Transverse colon (tissue), 4 donors: ENCODE results near the gene OR52I1. TPM values are rescaled to one million over a fixed set of nuclear protein-coding genes. Genes with fewer than 3 reads are reported as not detected.

Experiments used
- DNase-seq: peaks from one replicate; pipeline ENCODE4 v3.0.0-alpha.2; 2019
- H3K27ac ChIP-seq, 4 donors: fragments of 200-600 bp; sonication (generic); 2 replicates each; pipeline ENCODE4 v1.5.1; 2016 to 2018; ENCODE audit warnings: inconsistent platforms in 4 of 4
- H3K27me3 ChIP-seq: fragments of 200-600 bp; sonication (generic); 2 replicates; pipeline ENCODE4 v1.5.1; 2017; ENCODE audit warnings: inconsistent platforms
- H3K36me3 ChIP-seq, 4 donors: fragments of 200-600 bp; sonication (generic); 2 replicates each; pipeline ENCODE4 v1.5.1; 2017 to 2019; ENCODE audit warnings: inconsistent platforms in 4 of 4
- H3K4me1 ChIP-seq, 4 donors: fragments of 200-600 bp; sonication (generic); 2 replicates each; pipeline ENCODE4 v1.5.1; 2017 to 2020; ENCODE audit warnings: inconsistent platforms in 4 of 4
- H3K4me3 ChIP-seq, 4 donors: fragments of 200-600 bp; sonication (generic); 1 replicate in 1 of 4; 2 replicates in 3 of 4; pipeline versions ENCODE4 v1.5.1 to v1.6.1; 2017 to 2019; ENCODE audit warnings: inconsistent platforms in 4 of 4
- H3K9me3 ChIP-seq, 2 donors: fragments of 200-600 bp; sonication (generic); 2 replicates each; pipeline ENCODE4 v1.5.1; 2017 to 2019; ENCODE audit warnings: inconsistent platforms in 2 of 2
- CTCF ChIP-seq, 5 experiments: fragments of 200-600 bp in 3 of 5; fragments of 450-650 bp in 2 of 5; sonication (generic) in 3 of 5; IDR thresholded peaks; 1 replicate in 2 of 5; 2 replicates in 3 of 5; pipeline ENCODE4 v1.5.1; 2016 to 2017; ENCODE audit warnings: antibody characterized with exemption in 5 of 5, inconsistent platforms in 3 of 5, mild to moderate bottlenecking in 2 of 5, moderate library complexity in 1 of 5
- EP300 ChIP-seq: sonication (generic); formaldehyde crosslinking; IDR thresholded peaks from one replicate; pipeline ENCODE4 v1.6.1; 2017; ENCODE audit warnings: antibody characterized with exemption, low read depth
- POLR2A ChIP-seq: fragments of 450-650 bp; IDR thresholded peaks from one replicate; pipeline ENCODE4 v1.6.1; 2016; ENCODE audit warnings: antibody characterized with exemption, mild to moderate bottlenecking, moderate library complexity
- POLR2AphosphoS5 ChIP-seq, 3 donors: sonication (generic); formaldehyde crosslinking; IDR thresholded peaks; one replicate each; pipeline ENCODE4 v1.6.1; 2016; ENCODE audit warnings: antibody characterized with exemption in 3 of 3
- whole genome bisulfite sequencing, 2 donors: methylation state at CpG; one replicate each; pipeline ENCODE4 v1.1.5; 2018; ENCODE audit warnings: low coverage in 1 of 2; 5-methylcytosine and 5-hydroxymethylcytosine counted together
- in situ Hi-C, 4 donors: fragments of 200-750 bp; cut with MboI; loops; one replicate each; pipeline versions ENCODE4 v1.15.0 to v1.15.1; 2017; ENCODE audit warnings: low sequenced_read_pairs in 3 of 4, low pct_ligation_motif_present in 1 of 4, low pct_unique_long_range_greater_than_20kb in 1 of 4
- intact Hi-C: fragments of 100-400 bp; cut with DNase I; formaldehyde crosslinking; loops from one replicate; pipeline ENCODE4 v1.15.1; 2023; ENCODE audit warnings: low total_unique reads
- total RNA-seq, 4 donors: library from RNA; depleted of rRNA; stranded (reverse); fragments of >200 nt; gene quantifications; one replicate each; pipeline ENCODE4 v1.1.0, GENCODE V29; 2016

The OR52I1 gene
- total RNA-seq, 4 donors from 2014 or later = not detected

DNA sequence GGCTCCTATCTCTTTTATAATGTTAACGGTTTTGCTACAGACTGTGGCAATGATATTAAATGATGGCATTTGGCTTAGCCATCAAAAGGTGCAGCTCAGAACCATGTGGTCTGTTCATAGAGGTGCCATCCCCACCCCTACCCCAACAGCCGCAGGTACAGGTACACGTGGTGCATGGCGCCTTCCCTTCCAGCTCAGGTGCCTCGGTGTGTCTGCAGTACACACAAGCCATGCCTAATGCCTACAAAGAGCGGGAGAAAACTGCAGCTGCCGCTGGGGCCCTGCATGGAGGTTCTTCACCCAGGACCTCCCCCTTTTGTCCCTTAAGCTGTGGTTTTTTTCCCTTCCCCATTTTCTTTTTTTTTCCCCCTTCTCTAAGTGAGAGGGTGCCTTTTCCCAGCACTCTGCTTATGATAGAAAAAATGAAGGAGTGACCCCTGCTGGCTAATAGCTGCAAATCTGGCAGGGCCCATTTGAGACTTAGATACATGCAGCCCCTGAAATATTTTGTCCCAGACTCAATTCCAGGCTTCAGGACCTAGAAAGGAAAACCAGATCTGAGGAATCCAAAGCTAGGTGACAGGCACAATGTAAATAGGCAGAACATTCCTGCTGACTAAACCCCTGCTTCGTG lies 42.4 kb upstream of the OR52I1 start:
- no peak overlapping the region for H3K4me3 ChIP-seq
- no peaks in the 10 kb centered on the region for H3K27me3 ChIP-seq
- H3K27ac ChIP-seq = no peak overlapping the region
- H3K9me3 ChIP-seq = no peaks in the 10 kb centered on the region
- DNase-seq = no peak
- peaks cover 0 to 11% (median 0%) of the 10 kb centered on the region in 4 donors for H3K4me1 ChIP-seq
- in situ Hi-C loops (no loop called here), intact Hi-C loops (no loop called here)
- TF ChIP-seq POLR2AphosphoS5 (IDR thresholded peaks at IDR 0.05) = no peak
- TF ChIP-seq CTCF (IDR thresholded peaks at IDR 0.05) = peak in 1 of 5 experiments; percentile 25
- TF ChIP-seq POLR2A = no peak
- no peaks in the 10 kb centered on the region for H3K36me3 ChIP-seq
- 80 to 81% methylated on average over 2 to 8 of the region's 8 CpGs for WGBS, 2 donors

- Histone ChIP-seq H3K27me3 (no peaks in the 10 kb centered on the region), H3K4me3 (no peak overlapping the region), H3K27ac (no peak overlapping the region), H3K9me3 (peaks cover 0 to 5% of the 10 kb centered on the region in 2 donors), H3K36me3 (no peaks in the 10 kb centered on the region), H3K4me1 (no peaks in the 10 kb centered on the region)
- intact Hi-C loops (no loop called here), in situ Hi-C loops (no loop called here)
- WGBS, 2 donors = 40 to 68% methylated on average over 1 to 8 of the region's 8 CpGs
- no peak for TF ChIP-seq POLR2AphosphoS5 (IDR thresholded peaks at IDR 0.05)
- no peak for TF ChIP-seq EP300
- no peak for TF ChIP-seq CTCF (IDR thresholded peaks at IDR 0.05)
- no peak for TF ChIP-seq POLR2A
- DNase-seq = no peak
Measured at GRCh38 chr11:4559527-4560440, 34.1 kb upstream of the OR52I1 start.

GRCh38 chr11:4560467-4560866 lies 33.4 kb upstream of the OR52I1 start:
- DNase-seq = no peak
- 63 to 67% methylated on average over 1 of the region's 1 CpG for WGBS, 2 donors

More at GRCh38 chr11:4560467-4560866, 33.4 kb upstream of the OR52I1 start:
- Histone ChIP-seq H3K4me1 (no peaks in the 10 kb centered on the region), H3K9me3 (peaks cover 0 to 5% of the 10 kb centered on the region in 2 donors), H3K27me3 (no peaks in the 10 kb centered on the region), H3K4me3 (no peak overlapping the region), H3K27ac (no peak overlapping the region), H3K36me3 (no peaks in the 10 kb centered on the region)
- intact Hi-C loops (no loop called here), in situ Hi-C loops (no loop called here)
- TF ChIP-seq EP300 = no peak
- TF ChIP-seq CTCF (IDR thresholded peaks at IDR 0.05) = no peak
- TF ChIP-seq POLR2A = no peak
- TF ChIP-seq POLR2AphosphoS5 (IDR thresholded peaks at IDR 0.05) = no peak
